NCI-H1417 treated with DMSO at 0.1 percent for 48 hours (cell line): ENCODE results near the gene PDE8A.
"Not testable (repeated sequence)": the region's sequence is repeated elsewhere in the genome, so short reads cannot be mapped to it uniquely, and the experiment has no call there.

Source experiments
- DNase-seq: peaks from one replicate; lab custom pipeline; 2025; lab: John Stamatoyannopoulos, UW

Gene PDE8A

DNA sequence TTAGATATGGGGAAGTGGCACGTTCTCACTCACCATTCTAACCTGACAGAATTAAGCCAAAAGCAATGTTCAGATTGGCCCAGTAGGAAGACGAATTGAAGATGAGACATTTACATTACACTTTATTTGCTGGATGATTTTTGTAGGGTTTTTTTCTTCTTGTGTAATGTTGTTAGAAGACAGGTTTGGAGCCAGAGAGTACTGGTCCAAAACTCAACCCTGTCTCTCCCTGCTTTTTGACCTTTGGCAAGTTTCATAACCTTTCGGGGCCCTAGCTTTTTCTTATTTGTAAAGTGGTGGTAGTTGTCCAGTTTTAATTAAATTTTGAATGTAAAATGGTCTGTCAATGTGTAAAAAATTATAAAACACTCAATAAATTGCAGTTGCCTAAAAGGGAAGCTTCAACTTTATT is 29.5 kb downstream of the PDE8A start:
- DNase-seq = no peak

DNA sequence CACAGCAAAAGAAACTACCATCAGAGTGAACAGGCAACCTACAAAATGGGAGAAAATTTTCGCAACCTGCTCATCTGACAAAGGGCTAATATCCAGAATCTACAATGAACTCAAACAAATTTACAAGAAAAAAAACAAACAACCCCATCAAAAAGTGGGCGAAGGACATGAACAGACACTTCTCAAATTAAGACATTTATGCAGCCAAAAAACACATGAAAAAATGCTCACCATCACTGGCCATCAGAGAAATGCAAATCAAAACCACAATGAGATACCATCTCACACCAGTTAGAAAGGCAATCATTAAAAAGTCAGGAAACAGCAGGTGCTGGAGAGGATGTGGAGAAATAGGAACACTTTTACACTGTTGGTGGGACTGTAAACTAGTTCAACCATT is 30.1 kb downstream of the PDE8A start:
- DNase-seq = not testable (repeated sequence)

DNA sequence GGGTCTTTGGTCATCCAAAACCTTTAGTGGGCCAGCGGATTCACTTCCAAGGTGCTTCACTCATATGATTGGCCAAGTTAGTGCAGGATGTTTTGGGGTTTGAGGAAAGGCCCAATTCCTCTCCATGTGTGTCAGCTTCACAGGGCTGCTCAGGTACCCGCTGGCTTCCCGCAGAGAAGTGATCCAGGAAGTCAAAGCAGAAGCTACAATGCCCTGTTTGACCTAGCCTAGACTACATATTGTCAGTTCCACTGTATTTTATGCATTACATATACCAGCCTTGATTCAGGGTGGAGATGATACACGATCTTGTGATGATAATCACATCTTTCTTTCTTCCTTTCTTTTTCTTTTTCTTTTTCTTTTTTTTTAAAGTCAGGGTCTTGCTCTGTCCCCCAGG is 32.1 kb downstream of the PDE8A start:
- DNase-seq = no peak

DNA sequence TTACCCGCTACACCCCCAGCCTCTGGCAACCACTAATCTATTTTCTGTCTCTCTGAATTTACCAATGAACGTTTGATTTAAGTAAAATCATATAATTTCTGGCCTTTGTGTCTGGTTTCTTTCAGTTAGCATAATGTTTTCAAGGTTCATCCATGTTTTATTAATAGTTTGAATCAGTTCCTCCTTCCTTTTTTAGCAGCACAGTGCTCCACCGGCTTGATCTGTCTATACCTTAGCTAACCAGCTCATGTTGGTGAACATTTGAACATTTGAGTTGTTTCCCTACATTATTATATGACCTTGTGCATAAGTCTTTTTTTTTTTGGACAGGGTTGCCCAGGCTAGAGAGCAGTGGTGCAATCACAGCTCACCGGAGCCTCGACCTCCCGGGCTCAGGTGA is 33.3 kb downstream of the PDE8A start:
- no peak for DNase-seq

DNA sequence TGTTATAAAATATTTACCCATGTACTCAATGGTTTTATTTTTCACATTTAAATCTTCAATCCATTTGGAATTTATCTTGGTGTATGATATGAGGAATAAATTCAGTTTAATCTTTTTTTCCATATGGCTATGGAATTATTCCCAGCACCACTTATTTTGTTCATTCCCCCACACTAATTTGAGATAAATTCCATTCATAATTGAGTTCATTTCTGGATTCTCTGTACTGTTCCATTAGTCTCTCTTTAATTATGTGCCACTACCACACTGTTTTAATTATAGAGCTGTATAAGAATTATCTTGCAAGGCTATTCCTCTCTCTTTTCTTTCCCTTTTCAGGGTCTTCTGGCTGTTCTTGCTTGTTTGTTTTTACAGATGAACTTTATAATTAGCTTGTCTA is 34.6 kb downstream of the PDE8A start:
- DNase-seq = no peak

DNA sequence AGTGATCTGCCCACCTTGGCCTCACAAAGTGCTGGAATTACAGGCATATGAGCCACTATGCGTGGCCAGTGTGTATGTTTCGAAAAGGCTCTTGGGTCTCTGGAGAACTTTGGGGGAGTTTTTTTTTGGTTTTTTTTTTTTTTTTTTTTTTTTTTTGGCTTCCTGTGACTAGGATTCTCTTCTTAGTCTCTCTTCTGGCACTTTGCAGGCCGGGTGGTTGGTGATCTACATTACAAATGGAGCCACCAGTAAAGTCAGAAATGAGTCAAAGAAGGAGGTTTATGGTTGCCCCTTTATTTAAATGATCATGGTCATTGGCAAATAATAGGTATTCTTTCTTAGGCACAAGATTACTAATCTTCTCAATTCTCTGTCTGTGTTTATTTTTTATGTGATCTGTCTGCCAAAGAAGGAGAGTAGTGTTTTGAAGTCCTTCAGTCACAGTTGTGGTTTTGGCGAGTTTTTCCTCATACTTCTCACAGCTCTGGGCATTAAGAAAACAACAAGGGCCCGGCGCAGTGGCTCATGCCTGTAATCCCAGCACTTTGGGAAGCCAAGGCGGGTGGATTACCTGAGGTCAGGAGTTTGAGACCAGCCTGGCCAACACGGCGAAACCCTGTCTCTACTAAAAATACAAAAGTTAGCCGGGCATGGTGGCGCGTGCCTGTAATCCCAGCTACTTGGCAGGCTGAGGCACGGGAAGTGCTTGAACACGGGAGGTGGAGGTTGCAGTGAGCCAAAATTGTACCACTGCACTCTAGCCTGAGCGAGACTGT is 38.3 kb downstream of the PDE8A start:
- DNase-seq = no peak

DNA sequence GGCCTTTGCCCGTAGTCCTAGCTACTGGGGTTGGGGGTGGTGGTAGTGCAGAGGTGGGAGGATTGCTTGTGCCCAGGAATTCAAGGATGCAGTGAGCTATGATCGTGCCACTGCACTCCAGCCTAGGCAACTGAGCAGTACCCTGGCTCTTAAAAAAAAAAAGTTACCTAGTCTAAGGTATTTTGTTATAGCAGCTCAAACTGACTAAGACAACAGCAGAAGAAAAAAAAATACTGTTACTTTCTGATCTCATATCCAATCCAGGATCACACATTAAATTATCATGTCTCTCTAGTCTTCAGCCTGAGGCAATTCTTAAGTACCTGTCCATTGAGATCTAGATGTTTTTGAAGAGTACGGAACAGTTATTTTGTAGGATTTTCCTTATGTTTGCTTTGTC is 39.8 kb downstream of the PDE8A start:
- DNase-seq = no peak

DNA sequence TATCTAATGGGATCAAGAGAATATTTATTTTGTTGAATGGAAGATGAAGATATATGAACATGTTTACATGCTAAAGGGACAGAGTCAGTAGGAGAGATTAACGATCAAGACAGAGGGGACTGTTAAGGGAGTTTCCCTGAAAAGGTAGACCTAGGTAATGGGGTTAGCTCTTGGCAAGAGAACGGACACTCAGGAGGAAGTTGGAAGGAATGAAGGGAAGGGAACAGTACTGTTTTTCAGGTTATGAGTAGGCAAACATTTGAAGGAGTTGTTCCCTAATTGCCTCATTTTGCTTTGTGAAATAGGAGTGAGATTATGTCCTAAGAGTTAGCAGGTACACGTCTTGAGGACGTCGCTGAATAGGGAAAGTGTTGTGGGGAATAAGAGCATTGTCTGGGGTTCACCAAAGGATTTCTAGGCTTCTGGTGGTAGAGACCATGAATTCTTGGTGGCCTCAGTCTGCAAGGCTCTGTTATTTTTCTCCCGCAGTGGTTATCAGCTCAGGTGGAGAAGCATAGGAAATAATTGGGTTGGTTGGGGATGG is 41.3 kb downstream of the PDE8A start:
- DNase-seq = no peak

DNA sequence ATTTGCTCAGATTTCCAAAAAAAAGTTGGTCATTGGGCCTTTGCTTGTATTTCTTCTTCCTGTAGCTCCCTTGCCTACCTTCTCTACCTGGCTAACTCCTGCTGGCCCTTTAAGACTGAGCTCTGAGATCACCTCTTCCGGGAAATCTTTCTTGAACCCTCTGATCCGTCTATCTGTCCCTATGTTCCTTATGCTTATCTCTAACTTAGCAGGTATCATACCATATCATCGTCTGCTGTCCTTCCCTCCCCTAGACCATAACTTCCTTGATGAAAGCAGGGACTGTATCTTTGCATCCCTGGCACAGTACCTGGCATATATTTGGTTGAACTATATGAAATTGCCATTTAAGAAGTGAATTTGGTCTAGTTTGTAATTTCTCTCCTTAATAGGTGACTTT is 42.3 kb downstream of the PDE8A start:
- no peak for DNase-seq

DNA sequence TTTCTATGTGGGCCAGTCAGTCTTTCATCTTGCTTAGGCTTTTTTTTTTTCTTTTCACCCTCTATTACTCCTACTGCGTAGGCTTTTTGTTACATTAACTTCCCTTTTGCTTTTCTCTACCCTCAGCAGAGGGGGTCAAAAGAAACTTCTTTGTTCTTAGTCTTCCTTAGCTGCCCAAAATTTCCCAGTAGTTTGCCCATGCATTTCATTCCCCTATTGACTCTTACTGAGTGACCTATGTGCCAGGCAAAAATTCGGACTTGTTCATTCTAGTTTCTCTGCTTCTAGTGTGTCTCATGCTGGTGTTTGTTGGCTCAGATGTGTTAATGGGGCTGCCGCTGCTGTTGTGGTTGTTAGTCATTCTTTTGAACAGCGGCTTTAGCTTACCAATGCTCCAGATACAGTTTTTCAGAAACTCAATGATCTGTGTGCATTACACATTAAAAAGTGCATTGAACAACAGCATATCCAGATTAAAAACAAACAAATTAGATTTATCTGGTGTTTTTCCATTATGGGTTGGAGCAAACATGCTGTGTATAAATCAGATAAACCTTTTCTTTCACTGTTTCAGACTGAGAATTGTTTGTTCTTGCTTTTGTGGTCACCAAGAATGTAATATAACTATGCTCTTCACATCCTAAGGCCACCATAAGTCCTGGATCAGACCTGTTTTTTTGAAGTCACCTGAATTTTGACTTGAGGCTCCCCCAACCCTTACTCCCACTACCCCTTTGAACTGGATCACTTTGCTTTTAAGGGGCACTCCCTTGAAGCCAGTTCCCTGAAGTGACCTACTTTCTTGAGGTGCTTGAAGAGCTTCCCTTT is 43.1 kb downstream of the PDE8A start:
- DNase-seq = no peak

DNA sequence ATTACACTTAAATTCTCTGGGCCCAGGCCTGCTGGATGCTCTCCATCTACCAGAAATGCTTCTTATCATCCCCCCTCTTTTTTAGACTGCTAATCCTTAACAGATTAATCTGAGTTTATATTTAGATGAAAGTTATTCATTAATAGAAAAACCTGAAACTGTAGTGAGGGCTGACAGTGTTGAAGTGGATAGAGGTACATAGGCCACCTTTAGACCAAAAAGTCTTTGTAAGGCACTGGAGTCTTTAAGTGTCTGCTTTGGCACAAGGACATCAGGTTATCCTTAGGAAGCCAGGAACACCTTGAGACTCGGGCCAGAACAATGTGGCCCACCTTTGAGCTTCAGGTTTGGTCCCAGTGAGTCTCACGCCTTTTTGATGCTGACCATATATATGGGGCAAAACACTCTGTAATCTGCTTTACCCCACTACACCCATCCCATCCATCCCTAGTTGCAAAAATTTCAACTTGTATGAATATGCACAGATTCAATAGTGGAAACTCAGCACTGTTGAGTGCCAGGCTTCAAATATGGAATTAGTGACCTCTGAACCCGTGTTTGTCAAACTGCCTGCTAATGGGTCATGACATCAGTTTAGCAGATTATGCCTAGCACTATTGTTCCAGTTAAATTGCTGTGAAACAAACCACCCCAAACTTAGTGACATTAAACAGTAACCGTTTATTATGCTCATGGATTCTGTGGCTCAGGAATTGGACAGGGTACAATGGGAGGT is 44.0 kb downstream of the PDE8A start:
- no peak for DNase-seq

DNA sequence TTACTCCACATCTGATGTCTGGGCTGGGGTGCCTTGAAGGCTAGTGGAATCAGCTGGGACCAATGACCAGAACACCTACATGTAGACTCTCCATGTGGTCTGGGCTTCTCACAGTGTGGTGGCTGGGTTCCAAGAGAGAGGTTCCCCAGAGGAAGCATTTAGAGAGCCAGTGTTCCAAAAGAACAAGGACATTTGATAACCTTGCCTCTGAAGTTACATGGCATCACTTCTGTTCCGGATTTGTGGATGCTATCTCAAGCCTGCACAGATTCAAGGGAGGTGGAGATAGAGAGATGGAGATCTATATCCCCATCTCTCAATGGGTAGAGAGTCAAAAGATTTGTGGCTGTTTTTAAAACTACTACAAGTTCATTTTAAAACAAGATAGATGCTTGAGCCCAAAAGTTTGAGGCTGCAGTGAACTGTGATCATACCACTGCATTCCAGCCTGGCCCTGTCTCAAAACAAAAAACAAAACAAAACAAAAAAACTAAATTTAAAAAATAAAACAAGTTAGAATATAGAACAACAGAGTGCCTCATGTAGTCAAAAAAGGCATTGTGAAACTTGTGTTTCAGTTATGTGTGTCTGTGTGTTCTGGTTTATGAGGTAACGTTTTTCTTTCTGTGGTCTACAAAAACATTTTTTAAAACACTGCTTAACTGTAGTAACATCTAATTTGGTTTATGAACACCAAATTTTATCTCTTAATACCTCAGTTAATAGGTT is 44.8 kb downstream of the PDE8A start:
- DNase-seq = no peak

DNA sequence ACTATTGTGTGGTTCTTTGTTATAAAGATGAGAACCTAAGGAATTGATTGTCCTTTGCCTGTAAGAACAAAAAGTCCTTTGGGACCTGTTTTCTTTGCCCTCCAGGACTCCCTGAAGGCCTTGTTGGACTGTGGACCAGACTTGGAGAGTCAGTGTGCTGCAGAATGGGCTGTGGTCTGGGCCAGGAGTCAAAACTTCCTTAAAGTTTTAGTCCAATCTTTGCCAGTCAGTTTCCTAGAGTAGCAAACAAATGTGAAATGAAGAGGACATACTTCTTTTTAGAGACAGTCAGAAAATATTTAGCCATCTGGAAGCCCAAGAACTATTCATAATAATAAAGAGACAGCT is 45.4 kb downstream of the PDE8A start:
- no peak for DNase-seq

DNA sequence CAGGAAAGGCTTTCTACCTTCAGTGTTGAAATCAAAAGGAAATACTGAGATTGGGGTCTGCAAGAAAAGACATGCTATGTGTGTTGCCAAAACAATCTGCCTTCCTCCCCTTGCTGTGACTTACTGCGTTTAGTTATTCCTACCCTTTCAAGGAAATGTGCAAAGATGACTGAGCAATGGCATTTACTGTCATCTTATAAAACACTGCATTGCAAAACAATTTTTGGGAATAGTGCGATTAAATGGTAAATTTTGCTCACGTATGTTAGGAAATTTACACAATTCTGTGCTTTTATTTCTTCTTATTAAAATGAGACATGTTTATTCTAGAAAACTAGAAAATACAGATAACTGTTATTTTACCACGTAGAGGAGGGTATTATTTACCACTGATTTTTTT is 45.8 kb downstream of the PDE8A start:
- no peak for DNase-seq

DNA sequence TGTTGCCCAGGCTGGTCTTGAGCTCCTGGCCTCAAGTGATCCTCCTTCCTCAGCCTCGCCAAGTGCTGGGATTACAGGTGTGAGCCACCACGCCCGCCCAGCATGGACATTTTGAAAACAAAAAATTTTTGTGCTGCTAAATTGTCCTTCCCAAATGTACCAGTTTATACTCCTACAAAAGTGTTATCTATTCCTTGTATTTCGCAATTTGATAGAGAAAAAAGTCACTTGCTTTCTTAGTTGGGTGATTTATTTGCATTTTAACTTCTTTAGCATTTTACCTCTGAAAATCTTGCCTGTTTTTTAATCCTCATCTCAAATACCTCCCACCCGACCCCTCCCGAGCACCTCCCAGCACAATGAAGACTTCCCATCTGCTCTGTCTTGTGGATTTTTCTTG is 46.8 kb downstream of the PDE8A start:
- DNase-seq = no peak

DNA sequence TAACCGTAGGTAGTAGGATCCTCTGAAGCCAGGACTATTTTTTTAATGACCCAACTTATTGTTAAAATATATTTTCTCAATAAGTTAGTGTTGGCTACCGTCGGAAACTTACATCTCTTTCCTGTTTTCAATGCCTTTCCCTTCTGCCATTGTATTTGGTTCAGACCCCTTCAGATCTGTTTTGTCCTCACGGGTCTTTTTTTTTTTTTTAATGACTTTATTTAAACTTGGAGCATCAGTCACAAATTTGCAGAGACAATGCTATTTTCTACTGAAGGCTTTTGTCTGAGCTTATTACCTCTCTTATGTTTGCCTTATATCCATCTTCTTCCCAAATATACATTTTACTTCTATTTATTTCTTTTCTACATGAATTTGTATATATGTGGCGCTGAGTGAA is 47.6 kb downstream of the PDE8A start:
- DNase-seq = no peak

DNA sequence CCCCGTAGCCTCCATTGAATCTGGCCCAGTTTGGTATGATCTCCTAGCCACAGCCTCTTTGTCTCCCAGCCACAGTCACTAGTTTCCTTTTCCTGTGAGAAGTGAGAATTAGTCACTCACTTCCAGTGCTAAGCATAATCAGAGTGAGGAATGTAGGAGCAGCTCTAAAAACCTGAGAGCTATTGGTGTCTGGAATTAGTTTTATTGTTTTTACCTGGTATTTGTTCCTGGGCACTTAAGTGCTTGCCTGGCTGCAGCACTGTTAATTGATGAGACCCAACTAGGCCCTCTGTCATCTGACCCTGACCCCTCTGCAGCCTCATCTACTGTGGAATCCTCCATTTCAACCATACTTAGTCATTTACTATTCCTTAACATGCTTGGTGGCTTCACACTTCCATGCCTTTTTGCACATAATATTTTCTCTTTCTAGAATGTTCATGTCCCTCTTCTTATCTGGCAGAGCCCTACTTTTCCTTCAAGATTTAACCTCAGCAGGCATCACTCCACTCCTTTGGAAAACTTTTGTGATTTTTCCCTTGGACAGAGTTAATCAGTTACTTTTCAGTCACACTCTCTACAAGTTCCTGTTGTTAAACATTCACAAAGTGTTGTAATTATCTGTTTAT is 48.8 kb downstream of the PDE8A start:
- no peak for DNase-seq

DNA sequence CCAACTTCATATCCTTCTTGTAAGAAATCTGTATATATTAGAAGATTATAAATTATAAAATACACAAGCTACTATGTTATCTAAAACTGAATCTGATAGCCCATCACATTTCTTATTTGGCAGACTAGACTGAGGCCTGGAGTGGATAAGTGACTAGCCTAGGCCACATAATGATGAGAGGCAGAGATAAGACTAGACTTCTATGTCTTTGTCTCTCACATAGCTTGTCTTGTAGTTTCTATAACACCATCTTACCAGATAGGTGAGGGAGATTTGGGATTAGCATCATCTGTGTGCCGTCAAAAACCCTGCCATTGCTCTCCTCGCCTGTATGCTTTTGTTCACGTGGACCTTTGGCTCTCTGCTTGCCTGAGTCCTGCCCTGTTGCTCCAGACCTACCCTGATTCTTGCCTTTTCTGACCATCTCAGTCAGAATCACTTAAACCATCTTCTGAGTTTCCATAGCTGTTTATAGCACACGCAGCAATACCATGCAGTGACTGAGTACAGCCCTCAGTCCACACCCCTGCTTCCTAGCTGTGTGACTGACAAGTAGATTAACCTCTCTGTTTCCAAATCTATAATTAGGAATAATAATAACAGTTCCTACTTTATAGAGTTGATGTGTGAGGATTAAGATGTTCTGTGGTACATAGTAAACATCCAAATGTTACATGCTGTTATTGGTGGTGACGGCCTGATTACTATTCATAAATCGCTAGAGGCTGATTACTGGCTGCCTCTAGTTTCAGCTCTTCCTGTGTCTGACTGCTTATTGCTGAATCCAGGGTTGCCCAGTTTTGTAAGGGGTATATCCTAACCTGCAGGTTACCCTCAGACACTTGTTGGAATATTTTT is 49.7 kb downstream of the PDE8A start:
- DNase-seq = no peak

DNA sequence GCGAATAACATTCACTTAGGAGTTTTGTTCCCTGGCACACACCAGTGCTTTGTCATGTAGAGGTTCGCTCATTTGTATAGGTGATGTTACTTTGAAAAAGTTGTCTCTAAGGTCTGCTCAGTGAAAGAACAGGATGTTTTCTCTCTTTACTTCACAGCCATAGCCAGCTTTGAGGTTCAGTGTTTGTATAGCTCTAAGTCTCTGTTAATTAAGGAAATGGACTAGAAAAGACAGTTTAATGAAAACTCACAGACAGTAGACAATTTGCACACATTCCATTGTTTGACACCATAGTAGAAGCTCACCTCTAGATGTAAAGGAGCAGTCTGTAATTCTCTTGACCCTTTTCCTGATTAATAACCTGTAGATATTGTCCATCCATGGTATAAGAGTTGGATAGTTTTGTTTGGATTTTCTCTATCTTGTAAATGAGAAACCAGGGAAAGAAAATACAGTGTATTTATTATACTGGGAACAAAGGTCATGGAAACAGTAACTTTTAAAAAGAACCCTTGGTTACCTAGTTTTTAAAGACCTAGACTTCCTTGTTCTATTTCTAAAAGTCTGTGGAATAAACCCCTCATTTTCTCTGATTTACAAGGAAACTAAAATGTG is 50.4 kb downstream of the PDE8A start:
- no peak for DNase-seq

DNA sequence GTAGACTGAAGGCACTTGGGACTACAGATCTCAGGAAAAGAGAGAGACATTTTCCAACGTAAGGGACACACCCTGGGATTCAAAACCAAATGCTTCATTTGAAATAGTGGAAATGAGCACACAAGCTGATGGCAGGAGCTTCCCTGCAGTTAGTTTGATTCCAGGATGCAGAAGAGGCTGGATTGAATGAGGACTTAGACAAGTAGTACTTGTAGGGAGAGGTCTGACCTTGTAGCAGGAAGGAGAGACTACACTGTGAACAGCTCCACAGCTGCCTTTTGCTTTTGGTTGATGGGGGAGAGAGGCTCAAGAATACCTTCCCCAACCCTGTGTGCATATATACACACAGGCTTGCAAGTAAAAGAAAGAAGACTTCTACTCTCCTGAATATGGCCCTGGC is 51.5 kb downstream of the PDE8A start:
- DNase-seq = no peak
